Measurements from ENCODE around the gene PIK3AP1. TPM values are rescaled to one million over a fixed set of nuclear protein-coding genes. Genes with fewer than 3 reads are reported as not detected.

The PIK3AP1 gene
- total and polyA plus RNA-seq, 7 donors: 6.1 to 22.0 (median 10.0) TPM

DNA sequence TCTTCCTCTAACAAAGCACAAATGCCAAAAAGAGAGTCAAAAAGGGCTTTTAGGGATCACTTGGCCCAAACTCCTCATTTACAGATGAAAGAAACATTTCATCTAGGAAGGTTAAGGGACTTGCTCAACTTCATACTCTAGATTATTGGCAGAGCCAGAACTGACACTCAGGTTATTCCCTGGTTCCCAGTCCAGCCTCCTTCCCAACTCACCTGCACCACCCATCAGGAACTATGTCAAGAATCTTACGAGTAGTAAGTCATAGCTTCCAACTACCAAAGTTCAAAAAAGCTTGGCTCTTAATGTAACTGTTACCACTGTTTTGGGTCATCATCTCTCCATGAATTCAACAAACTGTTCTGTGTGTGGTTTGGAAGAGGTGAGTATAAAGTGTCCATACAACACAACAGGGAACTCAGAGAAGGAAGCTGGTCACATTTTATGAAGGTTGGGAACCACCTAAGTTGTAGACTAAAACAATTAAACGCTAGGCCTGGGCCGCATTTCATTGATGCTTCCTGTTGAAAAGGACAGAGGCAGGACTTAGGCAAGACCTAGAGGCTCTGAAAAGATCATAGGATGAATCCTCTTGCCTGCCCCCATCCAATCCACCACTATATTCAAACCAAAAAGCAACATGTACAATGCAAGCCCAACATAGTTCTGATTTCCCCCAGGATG is 9.1 kb downstream of the PIK3AP1 start:
- WGBS, 2 donors: 72 to 82% methylated on average over 3 of the region's 3 CpGs
- H3K27me3 ChIP-seq: no peaks in the 10 kb centered on the region
- no peak overlapping the region for H3K27ac ChIP-seq
- no peaks in the 10 kb centered on the region for H3K9me3 ChIP-seq
- no peaks in the 10 kb centered on the region for H3K36me3 ChIP-seq
- DNase-seq: no peak
- H3K4me3 ChIP-seq: no peak overlapping the region
- intact Hi-C loops (cut with DNase I): no loop called here
- TF ChIP-seq, protein P1, sequence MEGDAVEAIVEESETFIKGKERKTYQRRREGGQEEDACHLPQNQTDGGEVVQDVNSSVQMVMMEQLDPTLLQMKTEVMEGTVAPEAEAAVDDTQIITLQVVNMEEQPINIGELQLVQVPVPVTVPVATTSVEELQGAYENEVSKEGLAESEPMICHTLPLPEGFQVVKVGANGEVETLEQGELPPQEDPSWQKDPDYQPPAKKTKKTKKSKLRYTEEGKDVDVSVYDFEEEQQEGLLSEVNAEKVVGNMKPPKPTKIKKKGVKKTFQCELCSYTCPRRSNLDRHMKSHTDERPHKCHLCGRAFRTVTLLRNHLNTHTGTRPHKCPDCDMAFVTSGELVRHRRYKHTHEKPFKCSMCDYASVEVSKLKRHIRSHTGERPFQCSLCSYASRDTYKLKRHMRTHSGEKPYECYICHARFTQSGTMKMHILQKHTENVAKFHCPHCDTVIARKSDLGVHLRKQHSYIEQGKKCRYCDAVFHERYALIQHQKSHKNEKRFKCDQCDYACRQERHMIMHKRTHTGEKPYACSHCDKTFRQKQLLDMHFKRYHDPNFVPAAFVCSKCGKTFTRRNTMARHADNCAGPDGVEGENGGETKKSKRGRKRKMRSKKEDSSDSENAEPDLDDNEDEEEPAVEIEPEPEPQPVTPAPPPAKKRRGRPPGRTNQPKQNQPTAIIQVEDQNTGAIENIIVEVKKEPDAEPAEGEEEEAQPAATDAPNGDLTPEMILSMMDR (IDR thresholded peaks at IDR 0.05): no peak
- TF ChIP-seq POLR2A (IDR thresholded peaks at IDR 0.05) (no peak), POLR2AphosphoS5 (IDR thresholded peaks at IDR 0.05) (no peak), EP300 (IDR thresholded peaks at IDR 0.05) (no peak)
- no peaks in the 10 kb centered on the region for H3K4me1 ChIP-seq

DNA sequence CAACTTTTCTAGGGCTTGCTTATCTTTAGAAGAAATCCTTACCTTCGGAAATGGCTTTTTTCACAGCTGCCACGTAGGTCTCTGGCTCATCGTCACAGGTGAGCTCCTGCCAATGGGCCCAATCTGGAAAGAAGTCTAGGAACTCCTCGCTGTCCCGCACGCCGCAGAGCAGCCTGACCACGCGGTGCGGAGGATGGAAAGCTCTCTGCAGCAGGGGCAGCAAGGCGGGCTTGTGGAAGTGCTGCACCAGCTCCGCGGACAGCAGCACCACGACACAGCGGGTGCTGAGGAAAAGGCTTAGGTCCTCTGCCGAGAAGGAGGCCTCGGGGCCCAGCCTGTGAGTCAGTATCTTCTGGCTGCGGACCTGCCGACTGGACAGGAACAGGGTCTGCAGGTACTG is 10.8 kb downstream of the PIK3AP1 start:
- TF ChIP-seq POLR2AphosphoS5 (IDR thresholded peaks at IDR 0.05): no peak
- no peak for TF ChIP-seq EP300 (IDR thresholded peaks at IDR 0.05)
- TF ChIP-seq, protein P1 (IDR thresholded peaks at IDR 0.05): no peak
- TF ChIP-seq POLR2A (IDR thresholded peaks at IDR 0.05): no peak
- Histone ChIP-seq H3K36me3 (no peaks in the 10 kb centered on the region), H3K27me3 (no peaks in the 10 kb centered on the region), H3K4me3 (no peak overlapping the region), H3K9me3 (no peaks in the 10 kb centered on the region), H3K27ac (peak overlapping the region in 1 of 4 donors; percentile 37), H3K4me1 (no peaks in the 10 kb centered on the region)
- no peak for DNase-seq
- WGBS, 2 donors: 91 to 93% methylated on average over 19 of the region's 19 CpGs
- intact Hi-C loops (cut with DNase I): no loop called here

DNA sequence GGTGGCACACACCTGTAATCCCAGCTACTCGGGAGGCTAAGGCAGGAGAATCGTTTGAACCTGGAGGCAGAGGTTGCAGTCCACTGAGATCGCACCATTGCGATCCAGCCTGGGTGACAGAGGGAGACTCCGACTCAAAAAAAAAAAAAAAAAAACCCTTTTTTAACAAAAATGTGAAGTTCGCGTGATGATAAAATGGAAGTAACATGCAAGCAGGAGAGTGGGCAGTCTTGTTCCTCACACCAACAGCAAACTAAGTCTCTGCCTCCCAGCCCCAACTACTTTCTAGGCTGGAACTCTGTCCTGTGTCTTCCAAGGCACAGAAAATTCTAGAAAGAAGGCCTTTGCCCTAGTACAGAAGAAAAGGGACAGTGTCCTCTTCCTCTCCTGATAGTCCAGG is 11.3 kb downstream of the PIK3AP1 start:
- intact Hi-C loops (cut with DNase I): no loop called here
- H3K9me3 ChIP-seq: no peaks in the 10 kb centered on the region
- no peak for DNase-seq
- no peaks in the 10 kb centered on the region for H3K27me3 ChIP-seq
- TF ChIP-seq POLR2AphosphoS5 (IDR thresholded peaks at IDR 0.05) (no peak), EP300 (IDR thresholded peaks at IDR 0.05) (no peak), POLR2A (IDR thresholded peaks at IDR 0.05) (no peak)
- TF ChIP-seq, protein P1 (IDR thresholded peaks at IDR 0.05): no peak
- no peak overlapping the region for H3K4me3 ChIP-seq
- peak overlapping the region in 3 of 4 donors; percentile 14 to 37 (median 26) for H3K27ac ChIP-seq
- H3K4me1 ChIP-seq: no peaks in the 10 kb centered on the region
- no peaks in the 10 kb centered on the region for H3K36me3 ChIP-seq
- WGBS, 2 donors: 91 to 92% methylated on average over 7 of the region's 7 CpGs

GRCh38 chr10:96708456-96708855 is 11.9 kb downstream of the PIK3AP1 start:
- no peaks in the 10 kb centered on the region for H3K36me3 ChIP-seq
- peak overlapping the region in 1 of 4 donors; percentile 37 for H3K27ac ChIP-seq
- no peaks in the 10 kb centered on the region for H3K9me3 ChIP-seq
- H3K4me3 ChIP-seq: no peak overlapping the region
- 67 to 89% methylated on average over 7 of the region's 7 CpGs for WGBS, 2 donors
- no peaks in the 10 kb centered on the region for H3K4me1 ChIP-seq
- TF ChIP-seq POLR2AphosphoS5 (IDR thresholded peaks at IDR 0.05) (no peak), EP300 (IDR thresholded peaks at IDR 0.05) (no peak), POLR2A (IDR thresholded peaks at IDR 0.05) (no peak)
- TF ChIP-seq, protein P1 (IDR thresholded peaks at IDR 0.05): no peak
- DNase-seq: no peak
- intact Hi-C loops (cut with DNase I): no loop called here
- H3K27me3 ChIP-seq: no peaks in the 10 kb centered on the region
